HG02763 (cell line): ENCODE measurements around the gene RAB1B.
"Not testable (repeated sequence)": the region's sequence is repeated elsewhere in the genome, so short reads cannot be mapped to it uniquely, and the experiment has no call there.

Source experiments
- ATAC-seq: cut with Tn5 transposase; IDR thresholded peaks from one replicate; pipeline ENCODE4 v1.9.1; 2021; ENCODE audit warnings: mild to moderate bottlenecking, moderate library complexity; ENCODE audit not compliant: unreplicated experiment

RAB1B gene

DNA sequence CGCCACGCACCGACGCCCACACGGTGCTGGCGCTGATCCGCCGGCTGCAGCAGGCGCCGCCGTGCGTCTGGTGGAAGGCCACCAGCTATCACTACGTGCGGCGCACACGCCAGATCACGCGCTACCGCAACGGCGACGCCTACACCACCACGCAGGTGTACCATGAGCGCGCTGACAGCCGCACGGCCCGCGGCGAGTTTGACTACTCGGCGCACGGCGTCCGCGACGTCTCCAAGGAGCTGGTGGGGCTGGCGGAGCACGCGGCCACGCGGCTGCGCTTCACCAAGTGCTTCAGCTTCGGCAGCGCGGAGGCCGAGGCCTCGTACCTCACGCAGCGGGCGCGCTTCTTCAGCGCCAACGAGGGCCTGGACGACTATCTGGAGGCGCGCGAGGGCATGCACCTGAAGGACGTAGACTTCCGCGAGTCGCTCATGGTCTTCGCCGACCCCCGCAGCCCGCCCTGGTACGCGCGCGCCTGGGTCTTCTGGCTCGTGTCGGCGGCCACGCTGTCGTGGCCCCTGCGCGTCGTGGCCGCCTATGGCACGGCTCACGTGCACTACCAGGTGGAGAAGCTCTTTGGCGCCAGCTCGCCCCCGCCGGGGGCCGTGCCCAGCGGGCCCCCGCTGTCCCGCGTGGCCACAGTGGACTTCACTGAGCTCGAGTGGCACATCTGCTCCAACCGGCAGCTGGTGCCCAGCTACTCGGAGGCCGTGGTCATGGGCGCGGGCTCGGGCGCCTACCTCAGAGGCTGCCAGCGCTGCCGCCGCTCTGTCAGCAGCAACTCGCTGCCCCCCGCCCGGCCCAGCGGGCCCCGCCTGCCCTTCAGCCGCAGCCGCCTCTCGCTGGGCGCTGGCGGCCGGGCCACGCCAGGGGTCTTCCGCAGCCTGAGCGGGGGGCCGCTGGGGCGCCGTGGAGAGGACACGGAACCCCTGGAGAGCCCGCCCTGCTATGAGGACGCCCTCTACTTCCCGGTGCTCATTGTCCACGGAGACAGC, 26.5 kb downstream of the RAB1B start:
- no peak for ATAC-seq

DNA sequence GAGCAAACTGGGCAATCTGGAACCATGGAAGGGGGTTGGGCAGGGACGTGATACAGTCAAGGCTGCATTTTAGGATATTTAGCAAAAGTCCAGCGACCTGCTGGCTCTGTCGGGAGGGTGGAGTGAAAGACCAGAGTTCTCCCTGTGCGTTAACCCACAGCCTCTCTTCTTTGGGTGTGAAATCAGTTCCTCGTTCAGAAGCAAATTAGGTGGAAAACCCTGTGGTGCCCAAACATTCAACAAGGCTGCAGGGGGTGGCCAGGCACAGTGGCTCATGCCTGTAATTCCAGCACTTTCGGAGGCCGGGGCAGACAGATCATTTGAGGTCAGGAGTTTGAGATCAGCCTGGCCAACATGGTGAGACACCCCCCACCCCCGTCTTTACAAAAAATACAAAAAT, 29.2 kb downstream of the RAB1B start:
- ATAC-seq = no peak

DNA sequence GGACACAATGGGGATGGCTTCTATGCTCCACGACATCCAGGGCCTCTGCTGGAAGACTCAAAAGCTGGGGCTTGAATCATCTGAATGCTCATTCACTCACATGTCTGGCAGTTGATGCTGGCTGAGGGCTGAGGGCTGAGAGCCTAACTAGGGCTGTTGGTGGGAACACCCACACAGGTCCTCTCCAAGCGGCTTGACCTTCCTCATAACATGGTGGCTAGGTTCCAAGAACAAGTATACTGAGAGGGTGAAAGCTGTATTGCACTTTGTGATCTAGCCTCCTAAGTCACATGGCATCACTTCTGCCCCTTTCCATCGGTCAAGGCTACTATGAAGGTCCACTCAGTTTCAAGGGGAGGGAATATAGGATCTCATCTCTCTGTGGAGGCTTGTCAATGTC, 30.7 kb downstream of the RAB1B start:
- no peak for ATAC-seq

DNA sequence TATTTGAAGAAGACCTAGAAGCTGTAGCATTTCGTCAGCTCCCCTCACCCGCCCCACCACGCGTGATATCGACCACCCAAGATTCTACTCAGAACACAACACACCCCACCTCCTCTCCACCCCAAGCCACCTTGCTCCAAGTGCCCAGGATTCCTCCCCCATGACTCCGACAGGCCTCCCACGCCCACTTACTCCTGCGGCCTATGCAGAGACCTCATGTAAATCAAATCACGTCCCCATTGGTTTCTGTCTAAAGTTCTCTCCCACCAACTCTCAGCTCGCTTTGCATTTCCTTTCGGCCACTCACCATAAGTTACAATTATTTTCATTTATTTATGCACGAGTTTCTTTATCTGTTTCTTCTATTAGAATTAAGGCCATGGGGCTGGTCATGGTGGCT, 34.2 kb downstream of the RAB1B start:
- no peak for ATAC-seq

DNA sequence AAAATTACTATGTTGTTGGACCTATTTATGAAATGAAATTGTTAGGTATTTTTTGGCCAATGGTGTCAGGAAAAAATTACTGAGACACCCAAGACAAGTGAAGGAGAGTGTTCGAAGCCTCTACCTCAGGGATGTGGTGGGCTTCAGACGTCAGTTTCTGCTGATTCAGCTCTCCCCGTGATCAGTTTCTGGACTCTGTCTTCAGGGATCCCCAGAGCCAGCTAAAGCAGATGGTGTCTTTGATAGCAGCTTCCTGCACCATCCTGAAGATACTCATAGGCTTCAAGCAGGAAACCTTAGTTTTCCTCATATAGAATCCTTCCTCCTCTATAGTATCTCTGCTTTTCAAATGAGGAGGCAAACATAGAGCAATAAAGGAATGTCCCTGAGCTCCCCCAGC, 41.0 kb downstream of the RAB1B start:
- ATAC-seq = no peak

DNA sequence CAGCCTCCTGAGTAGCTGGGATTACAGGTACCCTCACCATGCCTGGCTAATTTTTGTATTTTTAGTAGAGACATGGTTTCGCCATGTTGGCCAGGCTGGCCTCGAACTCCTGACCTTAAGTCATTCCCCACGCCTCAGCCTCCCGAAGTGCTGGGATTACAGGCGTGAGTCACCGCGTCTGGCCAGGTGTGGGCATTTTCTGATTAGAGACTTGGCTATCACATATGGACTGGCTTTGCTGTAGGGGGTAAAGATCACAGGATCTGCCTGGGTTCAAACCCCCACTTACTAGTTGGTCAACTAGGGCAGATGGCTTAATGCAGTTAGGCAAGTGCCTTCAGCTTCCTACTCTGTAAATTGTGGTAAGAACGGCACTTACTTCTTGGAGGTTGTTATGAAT, 41.9 kb downstream of the RAB1B start:
- ATAC-seq = no peak

DNA sequence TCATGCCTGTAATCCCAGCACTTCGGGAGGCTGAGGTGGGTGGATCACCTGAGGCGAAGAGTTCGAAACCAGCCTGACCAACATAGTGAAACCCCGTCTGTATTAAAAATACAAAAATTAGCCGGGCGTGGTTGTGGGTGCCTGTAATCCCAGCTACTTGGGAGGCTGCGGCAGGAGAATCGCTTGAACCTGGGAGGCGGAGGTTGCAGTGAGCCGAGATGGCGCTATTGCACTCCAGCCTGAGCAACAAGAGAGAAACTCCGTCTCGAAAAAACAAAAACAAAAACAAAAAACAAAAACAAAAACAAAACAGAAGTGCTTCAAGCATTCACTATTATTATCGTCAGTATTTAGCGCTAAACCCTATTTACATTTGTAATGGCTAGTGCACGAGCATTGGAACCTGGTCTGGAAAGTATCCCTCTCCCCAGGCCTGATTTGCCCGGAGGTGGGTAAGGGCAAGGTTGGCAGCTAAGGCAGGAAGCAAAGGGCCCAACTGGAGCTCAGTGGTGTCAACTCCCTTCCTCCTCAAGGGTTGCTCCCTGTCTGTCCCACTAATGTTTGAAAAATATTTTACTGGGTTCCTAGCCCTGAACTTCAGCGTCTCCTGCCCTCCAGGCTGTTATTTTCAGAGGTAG, 42.5 kb downstream of the RAB1B start:
- not testable (repeated sequence) for ATAC-seq

DNA sequence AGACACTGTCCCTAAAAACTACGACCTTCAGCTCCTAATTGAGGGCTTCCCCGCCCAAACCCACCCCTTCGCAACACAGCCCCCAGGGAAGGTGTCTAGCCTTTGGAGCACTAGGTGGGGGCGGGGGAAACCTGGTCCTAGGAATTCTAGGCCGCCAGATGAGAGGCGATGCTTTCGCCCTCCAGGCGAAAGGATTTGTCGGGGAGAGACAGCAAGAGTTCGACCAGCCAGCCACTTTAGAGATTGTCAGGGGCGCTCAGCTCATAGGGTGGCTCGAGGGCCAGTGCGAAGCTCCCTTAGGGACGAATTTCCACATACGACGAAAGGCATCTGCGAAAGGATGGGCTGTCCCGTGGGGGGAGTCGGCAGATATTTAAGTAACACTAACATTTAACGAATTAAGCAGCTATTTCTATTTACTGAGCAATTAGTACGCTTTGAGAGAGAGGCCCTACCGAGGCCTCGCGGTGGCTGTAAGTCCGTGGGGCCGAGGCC, 43.1 kb downstream of the RAB1B start:
- no peak for ATAC-seq

DNA sequence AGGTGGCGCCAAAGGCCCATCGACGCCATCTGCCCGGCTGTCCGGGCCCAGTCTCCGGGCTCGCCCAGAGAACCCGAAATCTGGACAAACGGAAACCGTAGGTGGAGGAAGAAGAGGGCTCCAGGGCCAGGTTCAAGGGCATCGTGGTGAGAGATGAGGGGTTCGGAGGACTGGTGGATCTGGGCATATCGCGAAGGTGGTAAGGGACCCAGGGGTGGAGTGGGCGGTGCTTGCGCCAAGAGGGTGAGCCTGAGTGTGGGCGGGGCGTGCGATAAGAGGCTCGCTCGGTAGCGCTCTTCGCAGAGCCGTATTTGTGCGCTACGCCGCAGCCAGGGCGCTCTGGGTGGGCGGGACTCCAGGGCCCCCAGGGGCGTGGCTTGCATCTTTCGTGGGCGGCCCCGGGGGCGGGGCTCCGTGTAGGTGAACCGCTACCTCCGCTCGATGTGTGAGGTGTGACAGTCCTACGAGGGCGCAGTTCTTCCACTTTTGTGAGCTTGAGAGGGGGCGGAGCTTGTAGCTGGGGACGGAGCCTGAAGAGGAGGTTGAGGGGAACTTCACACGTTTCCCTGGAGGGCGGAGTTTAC, 43.6 kb downstream of the RAB1B start:
- ATAC-seq = peak; percentile 62

DNA sequence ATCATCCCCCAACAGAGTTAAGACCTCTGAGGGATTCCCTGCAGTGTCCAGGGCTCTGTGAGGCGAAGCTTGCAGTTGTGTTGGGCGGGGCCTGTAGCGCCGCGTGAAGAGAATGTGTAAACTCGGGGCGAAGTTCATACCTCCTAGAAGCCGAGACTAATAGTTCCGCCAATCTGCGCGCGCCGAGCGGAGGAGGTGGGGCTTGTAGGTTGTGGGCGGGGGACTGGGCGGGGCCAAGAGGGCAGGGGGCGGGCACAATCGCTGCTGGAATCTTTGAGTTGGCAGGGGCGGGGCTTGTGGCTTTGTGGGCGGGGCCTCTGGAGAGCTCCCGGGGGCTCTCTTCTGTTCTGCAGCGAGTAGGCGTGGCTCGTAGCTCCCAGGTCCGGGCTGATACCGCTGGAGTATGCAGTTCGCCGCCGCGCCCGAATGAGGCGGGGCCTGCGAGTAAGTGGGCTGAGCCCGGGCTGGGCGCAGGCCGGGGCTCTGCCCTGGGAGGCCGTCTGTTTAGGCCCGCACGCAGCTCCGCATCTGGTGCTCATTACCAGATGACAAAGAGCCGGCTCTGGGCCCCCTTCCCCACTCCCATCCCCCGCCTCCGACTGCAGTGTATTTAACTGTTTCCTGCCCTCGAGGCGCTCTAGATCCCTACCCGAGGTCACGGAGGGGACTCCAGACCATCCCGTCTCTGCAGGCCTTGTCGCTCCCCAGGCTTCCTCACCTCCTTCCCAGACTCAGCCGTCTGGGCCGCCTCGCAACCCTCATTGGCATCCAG, 44.3 kb downstream of the RAB1B start:
- peak; percentile 59 for ATAC-seq

DNA sequence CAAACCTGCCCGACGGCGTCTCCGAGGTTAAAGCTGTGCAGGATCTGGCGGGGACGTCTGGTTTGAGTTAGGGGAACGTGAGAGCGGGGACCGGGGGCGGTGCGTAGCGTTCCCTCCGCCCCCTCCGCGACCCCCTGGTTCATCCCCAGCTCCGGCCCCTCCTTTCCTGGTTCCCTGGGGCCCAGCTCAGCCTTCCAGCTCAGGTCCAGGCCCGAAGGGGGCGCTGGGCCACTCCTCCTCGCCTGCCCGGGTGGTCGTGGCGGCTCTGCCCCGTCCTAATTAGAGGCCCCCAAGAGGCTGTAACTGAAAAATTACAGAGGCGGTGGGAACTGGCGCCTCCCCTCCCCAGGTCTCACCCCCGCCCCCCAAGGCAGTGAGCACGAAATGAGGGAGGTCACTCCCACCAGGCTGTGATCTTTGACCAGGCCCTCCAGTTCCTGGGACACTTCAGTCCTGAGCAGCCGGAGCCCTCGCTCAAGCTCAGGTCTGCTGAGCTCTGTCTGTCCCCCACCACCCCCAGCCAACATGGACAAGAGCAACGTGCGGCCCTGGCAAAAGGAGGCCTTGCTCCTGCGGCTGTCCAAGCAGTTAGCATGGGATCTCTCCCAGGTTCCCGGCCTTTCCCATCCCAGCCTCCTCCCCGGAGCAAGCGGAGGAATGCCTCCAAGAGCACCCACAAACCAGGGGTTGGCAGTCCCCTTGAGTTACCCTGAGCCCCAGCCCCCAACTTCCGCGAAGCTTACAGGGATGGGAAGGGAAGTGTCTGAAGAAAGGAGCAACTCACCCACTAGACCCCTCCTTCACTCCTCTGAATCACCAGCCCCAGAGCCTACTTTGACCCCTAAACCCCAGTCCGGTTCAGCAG, 45.1 kb downstream of the RAB1B start:
- no peak for ATAC-seq

DNA sequence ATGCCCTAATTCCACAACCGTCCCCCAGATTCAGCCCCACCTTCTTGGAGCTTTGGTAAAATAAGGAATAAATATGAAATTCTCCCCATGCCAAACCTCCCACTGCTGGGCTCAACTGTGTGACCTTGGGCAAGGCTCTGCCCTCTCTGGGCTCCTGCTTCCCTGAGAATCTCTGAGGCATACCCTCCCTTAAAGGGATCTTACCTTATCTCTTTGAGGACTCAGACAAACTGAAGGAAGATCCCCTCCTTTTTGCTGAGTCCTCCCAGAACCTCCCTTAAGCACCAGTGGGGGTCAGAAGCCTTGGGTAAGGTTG, 45.7 kb downstream of the RAB1B start:
- ATAC-seq = no peak

DNA sequence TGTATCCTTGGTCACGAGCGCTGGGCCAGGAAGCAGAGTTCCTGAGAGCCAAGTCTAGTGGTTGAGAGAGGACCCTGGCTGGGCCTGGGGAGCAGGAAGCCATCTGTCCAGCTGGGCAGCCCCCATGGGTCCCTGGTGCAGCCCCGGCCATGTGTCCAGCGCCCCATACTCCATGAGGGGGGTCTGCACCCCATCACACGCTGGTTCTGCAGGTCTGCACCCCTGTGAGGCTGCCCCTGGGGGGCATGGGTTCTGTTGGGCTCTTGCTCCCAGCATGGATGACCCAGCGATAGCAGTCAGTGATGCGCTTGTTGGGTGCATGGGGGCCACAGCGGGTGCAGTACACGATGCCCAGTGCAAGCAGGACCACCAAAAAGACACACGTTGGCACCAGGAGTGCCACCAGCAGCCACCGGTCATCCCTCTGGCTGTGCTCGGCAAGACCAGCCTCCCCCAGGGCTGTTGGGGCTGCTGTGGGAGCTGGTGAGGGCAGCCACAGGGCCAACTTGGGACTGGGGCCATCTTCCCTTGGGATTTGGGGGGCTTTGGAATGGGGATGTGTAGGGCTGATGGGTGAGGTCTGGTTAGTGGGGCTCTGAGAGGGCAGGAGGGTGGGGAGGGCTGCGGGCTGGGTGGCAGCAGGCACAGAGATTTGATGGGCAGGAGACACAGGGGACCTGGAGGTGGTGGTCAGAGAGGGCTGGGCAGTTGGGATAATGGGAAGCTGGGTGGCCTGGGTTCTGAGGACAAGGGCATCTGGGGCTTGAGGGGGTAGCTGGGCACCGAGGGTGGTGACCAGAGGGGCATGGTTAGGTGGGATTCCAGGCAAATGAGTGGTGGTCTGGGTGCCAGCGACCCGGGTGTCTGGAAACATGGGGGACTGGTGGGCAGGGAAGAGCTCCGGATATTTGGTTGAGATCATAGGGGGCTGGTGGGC, 46.4 kb downstream of the RAB1B start:
- ATAC-seq = no peak

DNA sequence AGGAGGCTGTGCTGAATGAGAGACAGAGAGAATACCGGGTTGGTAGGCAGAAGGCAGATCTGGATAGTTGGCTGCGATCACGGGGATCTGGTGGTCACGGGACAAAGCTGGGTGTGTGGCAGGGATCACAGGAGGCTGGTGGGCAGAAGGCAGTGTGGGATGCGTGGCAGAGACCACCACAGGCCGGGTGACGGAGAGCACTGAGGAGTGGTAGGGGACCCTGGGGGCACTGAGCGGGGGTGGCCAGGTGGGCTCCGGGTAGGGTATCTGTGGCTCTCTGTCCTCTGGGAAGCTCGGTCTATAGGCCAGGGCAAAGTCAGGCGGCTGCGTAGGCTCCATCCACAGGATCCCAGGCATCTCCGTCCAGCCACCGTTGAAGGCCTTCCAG, 47.1 kb downstream of the RAB1B start:
- no peak for ATAC-seq

DNA sequence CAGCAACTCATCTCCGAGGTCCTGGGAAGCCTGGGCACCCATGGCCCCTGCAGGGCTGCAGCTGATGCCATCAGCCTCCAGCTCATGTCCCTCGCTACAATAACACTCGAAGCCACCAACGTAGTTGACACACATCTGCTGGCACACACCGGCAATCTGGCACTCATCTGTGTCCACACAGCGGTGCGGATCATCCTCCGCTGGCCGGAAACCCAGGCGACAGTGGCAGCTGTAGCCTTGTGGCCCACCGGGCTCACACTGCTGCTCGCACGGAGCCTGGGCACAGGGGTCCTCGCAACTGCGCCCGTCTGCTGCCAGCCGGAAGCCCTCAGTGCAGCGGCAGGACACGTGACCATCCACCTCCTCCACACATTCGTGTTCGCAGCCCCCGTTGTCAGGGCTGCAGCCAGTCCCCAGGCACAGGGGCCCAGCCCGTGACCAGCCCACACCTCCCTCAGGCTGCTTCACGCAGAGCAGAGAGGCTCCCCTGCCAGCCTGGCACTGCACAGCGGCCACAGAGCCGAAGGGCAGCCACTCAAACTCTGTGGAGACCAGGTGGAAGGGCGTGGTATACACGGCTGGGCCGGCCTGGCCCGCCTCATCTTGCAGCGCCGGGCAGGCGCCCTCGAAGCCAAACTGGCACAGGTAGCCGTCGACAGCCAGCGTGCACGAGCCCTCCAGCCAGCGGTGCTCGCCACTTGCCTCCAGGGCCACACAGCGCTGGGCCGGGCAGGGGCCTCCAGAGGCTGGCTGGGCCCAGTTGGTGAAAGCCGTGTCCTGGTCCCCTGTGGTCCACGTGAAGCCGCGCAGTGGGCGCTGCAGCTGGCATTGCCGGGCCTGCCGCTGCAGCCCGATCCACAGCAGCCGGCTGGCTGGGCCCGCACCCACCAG, 47.7 kb downstream of the RAB1B start:
- ATAC-seq = no peak

DNA sequence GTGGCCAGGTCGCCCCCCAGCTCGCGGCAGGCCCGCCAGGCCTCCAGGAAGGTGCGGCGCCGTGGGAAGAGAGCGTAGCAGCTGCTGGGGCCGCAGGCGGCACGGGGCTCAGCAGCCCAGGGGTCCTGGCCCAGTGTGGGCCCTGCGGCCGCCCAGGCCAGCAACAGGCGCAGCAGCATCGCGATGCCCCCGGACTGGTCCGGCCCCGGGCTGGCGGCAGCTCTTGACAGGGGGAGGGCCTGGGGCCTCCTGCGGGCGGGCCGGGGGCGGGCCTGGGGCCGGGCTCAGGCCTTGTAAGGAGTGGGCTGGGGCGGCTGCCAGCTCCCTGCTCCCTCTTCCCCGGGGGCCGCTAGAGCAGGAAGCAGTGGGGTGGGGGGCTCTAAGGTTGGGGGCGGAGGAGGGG, 48.4 kb downstream of the RAB1B start, which contains the start of gene CD248:
Gene CD248 (minus strand): TSS at position 196 of the 403 bp plus-strand sequence. CDS start 17 bp downstream, at position 179.
- no peak for ATAC-seq

DNA sequence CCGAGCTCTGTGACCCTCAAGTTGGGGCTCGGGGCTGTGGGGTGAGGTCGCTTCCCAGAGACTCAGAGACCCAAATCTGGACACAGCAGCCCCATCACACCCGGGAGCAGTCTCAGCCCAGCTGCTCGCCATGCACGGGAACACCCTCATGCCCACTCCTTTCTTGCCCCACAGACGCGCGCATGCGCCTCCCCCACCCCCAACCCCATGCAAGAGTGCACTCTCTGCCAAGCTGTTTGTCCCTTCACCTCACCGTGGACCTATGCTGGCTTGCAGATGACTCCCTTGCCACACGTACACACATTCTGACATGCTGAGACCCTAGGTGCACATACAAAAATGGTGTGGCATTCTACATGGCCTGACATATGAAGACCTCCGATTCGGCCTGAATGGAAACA, 48.9 kb downstream of the RAB1B start:
- no peak for ATAC-seq
